ENCODE results near the gene CST11.

- TF ChIP-seq POLR2A (IDR thresholded peaks at IDR 0.05) (no peak), EP300 (IDR thresholded peaks at IDR 0.05) (no peak)
Observed at GRCh38 chr20:23488996-23489395, 36.3 kb upstream of the CST11 start.

Data from tibial nerve (tissue), 3 donors.